GM12878 (cell line): ENCODE results near the gene GABRB2. TPM values are rescaled to one million over a fixed set of nuclear protein-coding genes. Genes with fewer than 3 reads are reported as not detected.

Experiments
- ATAC-seq: fragments of 200-7000 bp; cut with Tn5 transposase; 3 replicates; pipeline ENCODE4 v1.9.1; 2020; ENCODE audit warnings: mild to moderate bottlenecking, moderate library complexity
- BruUV-seq: library from RNA; stranded (reverse); fragments of 400-500 nt; replicated peaks from 2 replicates; lab custom pipeline; 2021; lab: Mats Ljungman, UMichigan
- CTCF ChIA-PET: fragments of 300-600 bp; sonication (Branson Sonifier 250); formaldehyde crosslinking; extraction: SDS; loops from one replicate; lab custom pipeline; 2021; ENCODE audit warnings: inconsistent platforms; lab: Yijun Ruan, JAX
- POLR2A ChIA-PET: fragments of 350-600 bp; formaldehyde crosslinking; extraction: SDS; loops from one replicate; lab custom pipeline; 2021; ENCODE audit warnings: inconsistent platforms; lab: Charles Lee
- RAD21 ChIA-PET: fragments of 300-600 bp; sonication (Branson Sonifier 250); formaldehyde crosslinking; loops from one replicate; lab custom pipeline; 2023; ENCODE audit warnings: antibody characterized with exemption; ENCODE audit not compliant: unreplicated experiment; lab: Charles Lee
- SMC1A ChIA-PET: fragments of 300-600 bp; sonication (Branson Sonifier 250); formaldehyde crosslinking; loops from one replicate; lab custom pipeline; 2023; ENCODE audit not compliant: unreplicated experiment, uncharacterized antibody; lab: Charles Lee
- DNase-seq: peaks from one replicate; pipeline ENCODE4 v3.0.0-alpha.2; 2011; ENCODE audit warnings: low read depth, low spot score
- FAIRE-seq: peaks from 3 replicates; lab custom pipeline; 2011; peaks lifted over from hg19 to GRCh38; lab: Jason Lieb, UNC
- H2AFZ ChIP-seq: 2 replicates; pipeline ENCODE4 v1.6.0; 2011; ENCODE audit warnings: low read depth, low read length, control low read depth; ENCODE audit not compliant: control insufficient read depth
- H3K27ac ChIP-seq: 2 replicates; pipeline ENCODE4 v1.5.1; 2011; ENCODE audit warnings: control low read depth; ENCODE audit not compliant: control insufficient read depth, insufficient read depth
- H3K27me3 ChIP-seq, 2 experiments: replicated peaks in 1 of 2; 2 replicates each; pipeline versions ENCODE4 v1.6.0 to v1.6.1; 2011; ENCODE audit warnings: low read length in 1 of 2; ENCODE audit not compliant: control insufficient read depth in 2 of 2, insufficient read depth in 2 of 2
- H3K36me3 ChIP-seq, 2 experiments: 2 replicates each; pipeline ENCODE4 v1.5.1; 2011; ENCODE audit warnings: low read length in 1 of 2; ENCODE audit not compliant: control insufficient read depth in 2 of 2, insufficient read depth in 2 of 2
- H3K4me1 ChIP-seq: 2 replicates; pipeline ENCODE4 v1.6.1; 2011; ENCODE audit warnings: mild to moderate bottlenecking, low read length, moderate library complexity, mixed read lengths; ENCODE audit not compliant: control insufficient read depth, insufficient read depth
- H3K4me2 ChIP-seq: 2 replicates; pipeline ENCODE4 v1.6.0; 2011; ENCODE audit warnings: control low read depth; ENCODE audit not compliant: control insufficient read depth, insufficient read depth
- H3K4me3 ChIP-seq: fragments of 200-600 bp; sonication (generic); 2 replicates; pipeline ENCODE4 v1.5.1; 2016
- H3K79me2 ChIP-seq: 2 replicates; pipeline ENCODE4 v1.6.0; 2011; ENCODE audit warnings: low read length; ENCODE audit not compliant: control insufficient read depth, insufficient read depth
- H3K9ac ChIP-seq: 2 replicates; pipeline ENCODE4 v1.8.0; 2011; ENCODE audit warnings: low read length, control low read depth, mixed read lengths; ENCODE audit not compliant: control insufficient read depth, insufficient read depth
- H3K9me3 ChIP-seq: replicated peaks from 3 replicates; pipeline ENCODE4 v1.5.1; 2011; ENCODE audit warnings: mild to moderate bottlenecking, low read length; ENCODE audit not compliant: control insufficient read depth, insufficient read depth
- H4K20me1 ChIP-seq: 2 replicates; pipeline ENCODE4 v1.6.0; 2011; ENCODE audit not compliant: control insufficient read depth, insufficient read depth
- BMI1 ChIP-seq: fragments of 450-650 bp; IDR thresholded peaks from 2 replicates; pipeline ENCODE4 v1.6.1; 2016; ENCODE audit warnings: mild to moderate bottlenecking, moderate library complexity, borderline replicate concordance
- BRCA1 ChIP-seq: IDR thresholded peaks from 2 replicates; pipeline ENCODE4 v1.6.1; 2011; ENCODE audit warnings: low read depth, low read length, improper control_type of control experiment
- CEBPZ ChIP-seq: fragments of 150-350 bp; IDR thresholded peaks from 2 replicates; pipeline ENCODE4 v1.6.1; 2016; ENCODE audit warnings: low read depth, low read length
- EGR1 ChIP-seq, 2 experiments: IDR thresholded peaks; 1 replicate in 1 of 2; 2 replicates in 1 of 2; pipeline ENCODE4 v1.6.1; 2011 to 2012; ENCODE audit warnings: low read depth in 2 of 2, low read length in 2 of 2, borderline replicate concordance in 1 of 2, mild to moderate bottlenecking in 1 of 2, moderate library complexity in 1 of 2
- KDM1A ChIP-seq: fragments of 200-600 bp; sonication (generic); IDR thresholded peaks from 2 replicates; pipeline ENCODE4 v1.6.1; 2016; ENCODE audit warnings: borderline replicate concordance
- LARP7 ChIP-seq: fragments of 450-650 bp; IDR thresholded peaks from 2 replicates; pipeline ENCODE4 v1.6.1; 2017; ENCODE audit warnings: mild to moderate bottlenecking
- PML ChIP-seq: IDR thresholded peaks from 2 replicates; pipeline ENCODE4 v1.6.1; 2012; ENCODE audit warnings: low read length, inconsistent platforms
- POLR2A ChIP-seq: IDR thresholded peaks from 2 replicates; pipeline ENCODE4 v1.6.1; 2011; ENCODE audit warnings: low read depth, mild to moderate bottlenecking, low read length
- POU2F2 ChIP-seq: IDR thresholded peaks from 3 replicates; pipeline ENCODE4 v1.6.1; 2011; ENCODE audit warnings: low read depth, mild to moderate bottlenecking, low read length, borderline replicate concordance
- PRDM15 ChIP-seq: fragments of 450-650 bp; formaldehyde crosslinking; IDR thresholded peaks from 2 replicates; pipeline ENCODE4 v1.4.0; 2020; ENCODE audit warnings: mild to moderate bottlenecking, moderate library complexity
- RELA ChIP-seq: fragments of 450-650 bp; IDR thresholded peaks from 2 replicates; pipeline ENCODE4 v1.8.0; 2014; ENCODE audit warnings: borderline replicate concordance; ENCODE audit not compliant: partially characterized antibody
- RELB ChIP-seq: fragments of 450-650 bp; IDR thresholded peaks from 2 replicates; pipeline ENCODE4 v1.6.1; 2017; ENCODE audit warnings: low read depth, mild to moderate bottlenecking, moderate library complexity
- SRF ChIP-seq, 2 experiments: IDR thresholded peaks; 2 replicates each; pipeline ENCODE4 v1.6.1; 2011; ENCODE audit warnings: low read depth in 2 of 2, low read length in 2 of 2, mild to moderate bottlenecking in 1 of 2, moderate library complexity in 1 of 2
- STAT3 ChIP-seq: IDR thresholded peaks from 2 replicates; pipeline ENCODE4 v1.6.1; 2011; ENCODE audit warnings: low read depth, low read length, improper control_type of control experiment
- SUPT20H ChIP-seq: IDR thresholded peaks from 2 replicates; pipeline ENCODE4 v1.6.1; 2011; ENCODE audit warnings: low read depth, mild to moderate bottlenecking, low read length, moderate library complexity, borderline replicate concordance; ENCODE audit not compliant: control insufficient read depth
- TAF1 ChIP-seq: IDR thresholded peaks from 2 replicates; pipeline ENCODE4 v1.6.1; 2011; ENCODE audit warnings: mild to moderate bottlenecking, low read depth, low read length, borderline replicate concordance
- WRNIP1 ChIP-seq: IDR thresholded peaks from 2 replicates; pipeline ENCODE4 v1.6.1; 2011; ENCODE audit warnings: low read depth, low read length, improper control_type of control experiment, borderline replicate concordance
- ZSCAN29 ChIP-seq: fragments of 450-650 bp; IDR thresholded peaks from 2 replicates; pipeline ENCODE4 v1.6.1; 2017; ENCODE audit warnings: mild to moderate bottlenecking, moderate library complexity
- in situ Hi-C: fragments of 300-500 bp; cut with MboI; formaldehyde crosslinking; loops from 9 replicates; pipeline ENCODE4 v1.14.3; 2018; ENCODE audit warnings: mixed read lengths
- intact Hi-C: fragments of 100-400 bp; cut with micrococcal nuclease; formaldehyde crosslinking; loops from one replicate; pipeline ENCODE4 v1.14.2; 2022; ENCODE audit not compliant: unreplicated experiment
- polyA plus RNA-seq, 11 experiments: library from polyadenylated mRNA; depleted of rRNA in 4 of 11; unstranded in 6 of 11; stranded (reverse) in 5 of 11; fragments of >200 nt; fragmentation: Nextera tagmentation in 4 of 11; fragmentation: Illumina TruSeq in 1 of 11; extraction: Ambion mirVana in 4 of 11; extraction: Trizol in 1 of 11; gene quantifications; 1 replicate in 1 of 11; 2 replicates in 10 of 11; pipeline versions ENCODE4 v1.2.1 to v1.2.3, GENCODE V29; 2011 to 2016; ENCODE audit warnings: inconsistent platforms in 2 of 11, missing spikeins in 2 of 11, low read depth in 1 of 11
- total RNA-seq, 4 experiments: library from RNA; depleted of rRNA in 3 of 4; stranded (reverse); fragments of >200 nt in 3 of 4; fragmentation: Illumina TruSeq in 1 of 4; extraction: Trizol in 1 of 4; gene quantifications; 2 replicates each; pipeline versions ENCODE4 v1.2.1 to v1.2.3, GENCODE V29; 2013 to 2021

The GABRB2 gene
- total and polyA plus RNA-seq, 10 of the 15 experiments (the other 5 are each of a cell fraction or from before 2014, with no cell fraction given), result 0.12 to 0.85 (median 0.43) TPM

DNA sequence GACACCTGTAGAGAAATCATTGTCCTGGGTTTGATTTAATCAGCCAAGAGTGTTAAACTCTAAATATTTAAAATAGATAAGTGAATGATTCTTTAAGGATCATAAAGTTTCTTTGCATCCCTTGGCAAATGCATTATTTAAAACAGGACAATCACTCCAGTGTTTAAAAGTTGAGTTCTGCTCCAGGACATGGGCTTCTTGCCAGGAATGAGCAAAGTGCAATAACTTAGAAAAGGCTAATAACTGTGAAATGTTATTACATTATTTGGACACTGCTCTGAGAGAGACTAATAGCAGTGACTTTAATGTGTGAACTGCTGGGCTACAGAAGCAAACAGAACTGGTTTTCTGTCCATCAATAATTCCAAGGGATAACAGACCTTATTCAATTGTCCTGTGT, 283.3 kb downstream of the GABRB2 start:
- Histone ChIP-seq H3K27me3 (no peaks in the 10 kb centered on the region), H2AFZ (no peak overlapping the region), H3K27ac (no peak overlapping the region), H4K20me1 (no peaks in the 10 kb centered on the region), H3K9ac (no peak overlapping the region), H3K79me2 (no peaks in the 10 kb centered on the region), H3K36me3 (no peaks in the 10 kb centered on the region), H3K9me3 (no peaks in the 10 kb centered on the region), H3K4me1 (no peaks in the 10 kb centered on the region), H3K4me2 (no peak overlapping the region), H3K4me3 (no peak overlapping the region)
- no TSS peak for BruUV-seq
- in situ Hi-C loops (no loop called here), intact Hi-C loops (loop anchor here (5.0 kb wide), 1 partner anchor 49 kb away; no protein-coding TSS in a partner anchor)
- CTCF ChIA-PET, result no interaction called here
- RAD21 ChIA-PET, result no interaction called here
- no peak for DNase-seq
- SMC1A ChIA-PET, result no interaction called here
- POLR2A ChIA-PET, result no interaction called here
- no peak for FAIRE-seq
- ATAC-seq, result no peak
- TF ChIP-seq SRF (IDR thresholded peaks at IDR 0.05; ENCODE audit: low read depth in 2 of 2, low read length in 2 of 2) (no peak), LARP7 (no peak), BRCA1 (no peak), SUPT20H (no peak), TAF1 (no peak), RELA (no peak), PRDM15 (CRISPR knock-in tag) (no peak), KDM1A (no peak), CEBPZ (no peak), POLR2A (no peak), STAT3 (no peak), RELB (no peak), POU2F2 (no peak), BMI1 (no peak), PML (no peak), ZSCAN29 (no peak), EGR1 (IDR thresholded peaks at IDR 0.05; ENCODE audit: borderline replicate concordance in 1 of 2, low read depth in 2 of 2, low read length in 2 of 2) (no peak), WRNIP1 (no peak)
